Prostate gland (tissue), 2 donors: ENCODE measurements around the gene SMAD5.

Experiments used
- CTCF ChIP-seq, 4 experiments: fragments of 200-600 bp in 2 of 4; fragments of 450-650 bp in 2 of 4; sonication (generic) in 2 of 4; IDR thresholded peaks; 1 replicate in 3 of 4; 2 replicates in 1 of 4; pipeline ENCODE4 v1.5.1; 2016 to 2019; ENCODE audit warnings: antibody characterized with exemption in 4 of 4, mild to moderate bottlenecking in 2 of 4, moderate library complexity in 2 of 4
- POLR2A ChIP-seq: fragments of 450-650 bp; IDR thresholded peaks from one replicate; pipeline ENCODE4 v1.6.1; 2016; ENCODE audit warnings: antibody characterized with exemption, mild to moderate bottlenecking
- POLR2AphosphoS5 ChIP-seq: sonication (generic); formaldehyde crosslinking; IDR thresholded peaks from one replicate; pipeline ENCODE4 v1.6.1; 2017; ENCODE audit warnings: antibody characterized with exemption

DNA sequence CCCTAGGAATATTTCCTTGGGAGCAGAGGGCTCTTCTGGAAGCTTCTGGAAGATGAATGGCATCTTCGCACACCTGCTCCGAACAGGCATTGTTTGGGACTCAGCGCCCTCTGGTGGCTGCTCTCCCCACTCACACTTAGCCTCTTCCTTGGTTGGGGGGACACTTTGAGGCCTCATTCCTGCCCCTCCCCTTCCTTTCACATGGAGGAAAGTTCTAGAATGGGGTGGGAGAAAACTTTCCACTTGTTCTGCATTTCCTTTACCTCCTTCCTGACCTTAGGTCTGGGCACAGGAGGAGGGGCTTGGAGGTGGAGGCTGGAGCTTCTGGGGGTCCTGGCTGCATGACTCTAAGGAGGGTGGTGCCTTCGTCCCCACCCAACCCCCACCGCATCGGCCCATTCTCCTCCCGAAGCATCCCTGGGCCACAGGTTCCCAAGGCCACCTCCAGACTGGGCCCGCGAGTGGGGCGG, 79.6 kb downstream of the SMAD5 start:
- TF ChIP-seq CTCF (IDR thresholded peaks at IDR 0.05) (peak; percentile 71 to 89 (median 80)), POLR2AphosphoS5 (peak; percentile 60), POLR2A (no peak)
